Keratinocyte (primary cell): ENCODE results near the gene ERMAP.

Source experiments
- EZH2 ChIP-seq: IDR thresholded peaks from one replicate; pipeline ENCODE4 v1.6.1; 2012; ENCODE audit warnings: inconsistent platforms, mild to moderate bottlenecking, low read length, moderate library complexity
- TF ChIP-seq, protein P1 (sequence below), 3 experiments: IDR thresholded peaks in 1 of 3; conservative IDR thresholded peaks in 1 of 3; optimal IDR thresholded peaks in 1 of 3; 2 replicates in 2 of 3; 3 replicates in 1 of 3; pipeline versions ENCODE3 to v1.5.1; 2011; ENCODE audit warnings: low read length in 3 of 3, mild to moderate bottlenecking in 3 of 3, moderate library complexity in 2 of 3, control low read depth in 1 of 3, inconsistent platforms in 1 of 3; ENCODE audit not compliant: insufficient read depth in 2 of 3; ENCODE audit errors: extremely low read depth in 1 of 3

DNA sequence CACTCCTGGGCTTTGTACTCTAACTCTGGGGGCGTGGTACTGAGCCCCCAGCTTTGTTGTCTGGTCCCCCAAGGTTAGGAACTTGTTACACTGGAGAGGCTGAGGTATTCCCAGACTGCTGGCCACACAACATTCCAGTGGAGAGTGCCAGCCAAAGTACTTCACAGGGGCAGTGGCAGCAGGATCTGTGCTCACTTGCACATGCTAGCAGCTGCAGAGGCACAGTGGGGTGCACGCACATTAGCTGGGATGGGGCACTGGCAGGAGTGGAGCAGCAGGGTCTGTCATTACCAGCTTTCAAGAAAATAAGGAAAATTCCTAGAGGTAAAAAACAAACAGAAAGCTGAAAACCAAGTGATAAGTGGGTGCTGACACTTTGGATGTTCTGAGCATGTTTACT, 60.5 kb downstream of the ERMAP start:
- no peak for TF ChIP-seq EZH2
- TF ChIP-seq, protein P1, sequence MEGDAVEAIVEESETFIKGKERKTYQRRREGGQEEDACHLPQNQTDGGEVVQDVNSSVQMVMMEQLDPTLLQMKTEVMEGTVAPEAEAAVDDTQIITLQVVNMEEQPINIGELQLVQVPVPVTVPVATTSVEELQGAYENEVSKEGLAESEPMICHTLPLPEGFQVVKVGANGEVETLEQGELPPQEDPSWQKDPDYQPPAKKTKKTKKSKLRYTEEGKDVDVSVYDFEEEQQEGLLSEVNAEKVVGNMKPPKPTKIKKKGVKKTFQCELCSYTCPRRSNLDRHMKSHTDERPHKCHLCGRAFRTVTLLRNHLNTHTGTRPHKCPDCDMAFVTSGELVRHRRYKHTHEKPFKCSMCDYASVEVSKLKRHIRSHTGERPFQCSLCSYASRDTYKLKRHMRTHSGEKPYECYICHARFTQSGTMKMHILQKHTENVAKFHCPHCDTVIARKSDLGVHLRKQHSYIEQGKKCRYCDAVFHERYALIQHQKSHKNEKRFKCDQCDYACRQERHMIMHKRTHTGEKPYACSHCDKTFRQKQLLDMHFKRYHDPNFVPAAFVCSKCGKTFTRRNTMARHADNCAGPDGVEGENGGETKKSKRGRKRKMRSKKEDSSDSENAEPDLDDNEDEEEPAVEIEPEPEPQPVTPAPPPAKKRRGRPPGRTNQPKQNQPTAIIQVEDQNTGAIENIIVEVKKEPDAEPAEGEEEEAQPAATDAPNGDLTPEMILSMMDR (optimal IDR thresholded peaks at IDR 0.05 in 1 of 3, IDR thresholded peaks at IDR 0.05 in 1 of 3, conservative IDR thresholded peaks at IDR 0.05 in 1 of 3; ENCODE audit: extremely low read depth in 1 of 3, insufficient read depth in 2 of 3, low read length in 3 of 3) = no peak
